Hepatocyte (in vitro differentiated cells): Measurements from ENCODE around the gene ENAH. TPM values are rescaled to one million over a fixed set of nuclear protein-coding genes. Genes with fewer than 3 reads are reported as not detected.
A peak's percentile ranks its signal among the peaks of the same experiment; 100 is the strongest.

Source experiments
- DNase-seq: peaks from one replicate; pipeline ENCODE4 v3.0.0-alpha.2; 2016; ENCODE audit warnings: low spot score
- H2AFZ ChIP-seq: fragments of 200-600 bp; sonication (generic); 2 replicates; pipeline ENCODE4 v1.6.0; 2016; ENCODE audit warnings: antibody characterized with exemption, mild to moderate bottlenecking
- H3K27ac ChIP-seq: fragments of 200-600 bp; sonication (generic); 2 replicates; pipeline ENCODE4 v1.5.1; 2016; ENCODE audit warnings: mild to moderate bottlenecking
- H3K27me3 ChIP-seq: fragments of 200-600 bp; sonication (generic); 2 replicates; pipeline ENCODE4 v1.6.1; 2016
- H3K36me3 ChIP-seq: fragments of 200-600 bp; sonication (generic); replicated peaks from 2 replicates; pipeline ENCODE4 v1.5.1; 2016; ENCODE audit warnings: low read depth; ENCODE audit not compliant: insufficient read depth
- H3K4me1 ChIP-seq: fragments of 200-600 bp; sonication (generic); 2 replicates; pipeline ENCODE4 v1.5.1; 2016; ENCODE audit warnings: mild to moderate bottlenecking, moderate library complexity; ENCODE audit not compliant: insufficient read depth
- H3K4me2 ChIP-seq: fragments of 200-600 bp; sonication (generic); 2 replicates; pipeline ENCODE4 v1.6.0; 2016
- H3K4me3 ChIP-seq: fragments of 200-600 bp; sonication (generic); 2 replicates; pipeline ENCODE4 v1.5.1; 2016; ENCODE audit warnings: mild to moderate bottlenecking
- H3K79me2 ChIP-seq: fragments of 200-600 bp; sonication (generic); 2 replicates; pipeline ENCODE4 v1.6.0; 2017; ENCODE audit warnings: mild to moderate bottlenecking
- H3K9me2 ChIP-seq: fragments of 200-600 bp; sonication (generic); replicated peaks from 2 replicates; pipeline ENCODE4 v1.6.0; 2017; ENCODE audit warnings: mild to moderate bottlenecking; ENCODE audit not compliant: insufficient read depth
- H3K9me3 ChIP-seq: fragments of 200-600 bp; sonication (generic); 2 replicates; pipeline ENCODE4 v1.5.1; 2016; ENCODE audit warnings: low read depth, mild to moderate bottlenecking
- H4K20me1 ChIP-seq: fragments of 200-600 bp; sonication (generic); 2 replicates; pipeline ENCODE4 v1.6.0; 2016; ENCODE audit warnings: mild to moderate bottlenecking; ENCODE audit not compliant: insufficient read depth, poor library complexity, severe bottlenecking
- CTCF ChIP-seq: fragments of 200-600 bp; sonication (generic); IDR thresholded peaks from 2 replicates; pipeline ENCODE4 v1.5.1; 2016; ENCODE audit warnings: antibody characterized with exemption, mild to moderate bottlenecking; ENCODE audit not compliant: poor library complexity
- EZH2 ChIP-seq: fragments of 200-600 bp; sonication (generic); IDR thresholded peaks from 2 replicates; pipeline ENCODE4 v1.6.1; 2016; ENCODE audit warnings: antibody characterized with exemption, mild to moderate bottlenecking, borderline replicate concordance
- EZH2phosphoT487 ChIP-seq: fragments of 200-600 bp; sonication (generic); IDR thresholded peaks from one replicate; pipeline ENCODE4 v1.6.1; 2018; ENCODE audit warnings: antibody characterized with exemption, mild to moderate bottlenecking, low read depth, moderate library complexity; ENCODE audit not compliant: unreplicated experiment, severe bottlenecking
- WGBS: methylation state at CpG from one replicate; pipeline ENCODE4 v1.1.6; 2016; ENCODE audit warnings: low lambda C conversion rate; ENCODE audit errors: missing lambda C conversion rate; 5-methylcytosine and 5-hydroxymethylcytosine counted together
- polyA plus RNA-seq: library from polyadenylated mRNA; unstranded; fragments of >200 nt; fragmentation: Nextera tagmentation; extraction: Ambion mirVana; gene quantifications from 2 replicates; pipeline ENCODE4 v1.2.1, GENCODE V29; 2016
- total RNA-seq: library from RNA; depleted of rRNA; stranded (reverse); fragments of >200 nt; gene quantifications from 2 replicates; pipeline ENCODE4 v1.2.3, GENCODE V29; 2014

ENAH gene
- total and polyA plus RNA-seq, 2 experiments from 2014 or later: 51.3 to 115 TPM

DNA sequence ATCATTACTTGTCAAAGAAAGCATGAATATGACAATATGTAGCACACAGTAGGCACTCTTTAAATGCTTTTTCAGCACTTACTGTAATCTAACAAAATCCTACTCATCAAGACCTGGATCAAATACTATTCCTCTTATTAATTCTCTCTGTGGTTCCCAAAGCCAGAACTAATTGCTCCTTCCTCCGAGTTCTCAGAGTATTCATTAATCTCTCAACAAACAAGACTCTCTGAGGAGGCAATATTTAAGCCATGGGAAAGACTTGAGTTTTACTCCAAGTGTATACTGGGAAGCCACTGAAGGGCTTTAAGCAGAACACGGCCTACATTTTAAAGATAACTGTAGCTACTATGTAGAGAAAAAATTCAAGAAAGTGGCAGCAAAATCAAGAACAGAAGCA, 79.7 kb downstream of the ENAH start:
- Histone ChIP-seq H3K9me2 (no peaks in the 10 kb centered on the region), H3K4me3 (no peak overlapping the region), H4K20me1 (peaks cover 58% of the 10 kb centered on the region), H2AFZ (no peak overlapping the region), H3K9me3 (no peaks in the 10 kb centered on the region), H3K27me3 (no peaks in the 10 kb centered on the region), H3K4me2 (peak overlapping the region; percentile 11), H3K36me3 (no peaks in the 10 kb centered on the region), H3K27ac (no peak overlapping the region), H3K79me2 (peaks cover 96% of the 10 kb centered on the region), H3K4me1 (peaks cover 12% of the 10 kb centered on the region)
- 50% methylated on average over 2 of the region's 2 CpGs for WGBS
- DNase-seq: no peak
- TF ChIP-seq CTCF (no peak), EZH2 (no peak)

GRCh38 chr1:225572422-225572821, 80.5 kb downstream of the ENAH start:
- peak; percentile 19 for DNase-seq
- H4K20me1 ChIP-seq: peaks cover 57% of the 10 kb centered on the region
- no peak overlapping the region for H3K4me2 ChIP-seq
- peaks cover 8% of the 10 kb centered on the region for H3K4me1 ChIP-seq
- no peak overlapping the region for H3K27ac ChIP-seq
- H3K4me3 ChIP-seq: no peak overlapping the region
- 78% methylated on average over 3 of the region's 3 CpGs for WGBS
- TF ChIP-seq CTCF: peak; percentile 20
- TF ChIP-seq EZH2: no peak
- H3K27me3 ChIP-seq: no peaks in the 10 kb centered on the region
- peaks cover 96% of the 10 kb centered on the region for H3K79me2 ChIP-seq
- H3K9me3 ChIP-seq: no peaks in the 10 kb centered on the region
- no peaks in the 10 kb centered on the region for H3K36me3 ChIP-seq
- H3K9me2 ChIP-seq: no peaks in the 10 kb centered on the region
- no peak overlapping the region for H2AFZ ChIP-seq

DNA sequence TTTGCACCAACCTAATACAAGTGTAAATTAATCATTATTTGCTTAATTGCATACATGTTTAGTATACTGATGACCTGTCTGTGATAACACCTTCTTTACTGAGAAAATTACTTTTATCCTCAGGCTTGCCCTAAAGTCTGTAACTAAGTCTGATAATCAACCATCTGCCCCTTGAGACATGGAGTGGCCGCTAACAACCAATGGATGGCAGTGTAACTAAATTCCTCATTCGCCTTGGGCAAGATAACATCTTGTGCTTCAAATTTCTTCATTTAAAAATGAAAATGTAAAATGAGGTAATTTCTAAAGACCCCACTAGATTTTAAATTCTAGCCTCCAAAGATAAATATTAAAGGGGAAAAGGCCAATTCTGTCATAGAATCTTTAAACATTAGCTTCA, 85.1 kb downstream of the ENAH start:
- Histone ChIP-seq H3K4me1 (no peaks in the 10 kb centered on the region), H3K9me2 (no peaks in the 10 kb centered on the region), H3K4me3 (no peak overlapping the region), H2AFZ (no peak overlapping the region), H3K36me3 (no peaks in the 10 kb centered on the region), H3K9me3 (no peaks in the 10 kb centered on the region), H4K20me1 (peaks cover 26% of the 10 kb centered on the region), H3K27ac (no peak overlapping the region), H3K4me2 (no peak overlapping the region), H3K27me3 (no peaks in the 10 kb centered on the region), H3K79me2 (peaks cover 66% of the 10 kb centered on the region)
- DNase-seq: no peak
- no peak for TF ChIP-seq EZH2
- peak; percentile 17 for TF ChIP-seq CTCF
- no peak for TF ChIP-seq EZH2phosphoT487
- WGBS: 78% methylated on average over 2 of the region's 2 CpGs

DNA sequence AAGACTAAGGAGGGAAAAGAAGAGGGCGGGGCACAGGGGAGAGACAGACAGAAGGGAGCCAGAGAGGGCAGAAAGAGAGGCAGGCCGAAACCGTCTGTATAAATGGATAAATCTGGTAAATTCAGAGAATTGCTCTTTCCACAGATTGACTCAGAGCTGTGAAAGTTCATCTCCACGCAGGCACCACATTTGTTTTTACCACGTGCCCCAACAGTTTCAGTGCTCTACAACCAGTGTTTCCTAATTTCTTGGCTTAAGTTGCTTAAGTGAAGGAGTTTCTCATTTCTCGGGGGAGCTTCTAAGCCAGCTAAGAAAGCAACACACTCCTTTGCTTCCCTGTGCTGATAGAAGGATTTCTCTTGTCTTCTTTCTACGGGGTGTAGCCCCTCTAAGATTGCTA, 87.1 kb downstream of the ENAH start:
- no peak for TF ChIP-seq EZH2phosphoT487
- TF ChIP-seq EZH2: no peak
- no peak for TF ChIP-seq CTCF
- H3K4me2 ChIP-seq: no peak overlapping the region
- H3K4me3 ChIP-seq: no peak overlapping the region
- no peaks in the 10 kb centered on the region for H3K36me3 ChIP-seq
- no peaks in the 10 kb centered on the region for H3K9me3 ChIP-seq
- peaks cover 17% of the 10 kb centered on the region for H4K20me1 ChIP-seq
- DNase-seq: peak; percentile 19
- H3K4me1 ChIP-seq: no peaks in the 10 kb centered on the region
- 81% methylated on average over 7 of the region's 7 CpGs for WGBS
- no peaks in the 10 kb centered on the region for H3K9me2 ChIP-seq
- no peak overlapping the region for H2AFZ ChIP-seq
- peaks cover 50% of the 10 kb centered on the region for H3K79me2 ChIP-seq
- H3K27ac ChIP-seq: peak overlapping the region; percentile 28
- H3K27me3 ChIP-seq: no peaks in the 10 kb centered on the region
